Dendritic cell treated with granulocyte-macrophage colony-stimulating factor and Interleukin-4, amounts not matched to agents 40 ng/mL and 50 ng/mL, for 4 days (primary cell): ENCODE measurements around the gene WNT4.

Experiments
- H3K27ac Mint-ChIP-seq: one replicate; pipeline ENCODE4 v1.8.0; 2022; ENCODE audit warnings: mild to moderate bottlenecking, mixed read lengths
- H3K27me3 Mint-ChIP-seq: one replicate; pipeline ENCODE4 v1.8.0; 2022; ENCODE audit warnings: mild to moderate bottlenecking, mixed read lengths
- H3K36me3 Mint-ChIP-seq: one replicate; pipeline ENCODE4 v1.8.0; 2022; ENCODE audit warnings: low read depth, mixed read lengths
- H3K4me1 Mint-ChIP-seq: one replicate; pipeline ENCODE4 v1.8.0; 2022; ENCODE audit warnings: low read depth, mixed read lengths
- H3K4me3 Mint-ChIP-seq: one replicate; pipeline ENCODE4 v1.8.0; 2022; ENCODE audit warnings: mild to moderate bottlenecking, moderate library complexity, mixed read lengths
- H3K9me3 Mint-ChIP-seq: one replicate; pipeline ENCODE4 v1.8.0; 2022; ENCODE audit warnings: mixed read lengths
- intact Hi-C: fragments of 100-400 bp; cut with micrococcal nuclease; formaldehyde crosslinking; loops from one replicate; pipeline ENCODE4 v1.15.0; 2022

Gene WNT4

DNA sequence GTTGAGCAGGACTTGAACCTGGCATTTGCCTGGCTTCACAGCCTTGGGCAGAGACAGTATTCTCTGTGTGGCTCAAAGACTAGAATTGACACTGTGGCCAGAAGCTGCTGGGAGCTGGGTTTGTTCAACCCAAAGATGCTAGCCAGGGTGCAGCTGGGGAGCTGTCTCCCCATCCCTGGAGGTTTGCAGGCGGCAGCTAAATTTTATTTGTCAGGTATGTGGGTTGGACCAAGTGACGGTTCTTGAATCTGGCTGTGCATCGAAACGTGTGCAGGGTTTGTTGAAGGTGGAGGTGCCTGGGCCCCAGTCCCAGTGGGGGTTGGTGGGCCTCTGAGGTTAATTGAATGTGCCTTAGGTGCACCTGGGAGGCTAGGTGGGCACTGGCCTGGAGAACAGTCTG lies 11.8 kb downstream of the WNT4 start:
- no peak overlapping the region for H3K27ac Mint-ChIP-seq
- no peaks in the 10 kb centered on the region for H3K4me1 Mint-ChIP-seq
- intact Hi-C loops, result loop anchor here (2.0 kb wide), 1 partner anchor 286 kb away; no protein-coding TSS in a partner anchor
- H3K4me3 Mint-ChIP-seq, result no peak overlapping the region
- no peaks in the 10 kb centered on the region for H3K36me3 Mint-ChIP-seq
- no peaks in the 10 kb centered on the region for H3K9me3 Mint-ChIP-seq
- peaks cover 17% of the 10 kb centered on the region for H3K27me3 Mint-ChIP-seq

DNA sequence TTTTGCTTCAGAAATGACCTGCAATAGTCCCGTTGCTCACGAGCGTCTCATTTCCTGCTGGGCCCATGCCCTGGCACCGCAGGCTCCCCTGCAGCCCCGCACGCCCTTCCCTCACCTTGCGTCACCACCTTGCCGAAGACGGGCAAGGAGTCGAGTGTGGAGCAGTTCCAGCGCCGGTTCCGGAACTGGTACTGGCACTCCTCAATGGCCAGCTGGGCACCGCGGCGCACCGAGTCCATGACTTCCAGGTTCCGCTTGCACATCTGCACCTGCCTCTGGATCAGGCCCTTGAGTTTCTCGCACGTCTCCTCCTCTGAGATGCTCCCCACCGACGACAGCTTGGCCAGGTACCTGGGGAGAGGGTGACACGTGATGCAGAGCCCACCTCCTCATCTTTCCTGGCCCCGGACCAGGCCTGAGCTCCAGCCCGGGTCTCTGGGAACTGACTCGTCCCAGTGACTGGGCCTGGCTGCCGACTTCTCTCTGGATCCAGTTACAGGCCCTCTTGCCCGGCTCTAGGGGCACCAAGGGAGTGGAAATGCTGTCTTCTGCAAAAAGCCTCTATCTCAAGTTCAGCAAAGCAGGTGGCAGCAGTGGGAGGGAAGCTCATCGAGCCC lies 13.3 kb downstream of the WNT4 start:
- intact Hi-C loops, result loop anchor here (2.0 kb wide), 1 partner anchor 287 kb away; no protein-coding TSS in a partner anchor
- H3K9me3 Mint-ChIP-seq, result no peaks in the 10 kb centered on the region
- H3K4me1 Mint-ChIP-seq, result no peaks in the 10 kb centered on the region
- no peak overlapping the region for H3K4me3 Mint-ChIP-seq
- no peak overlapping the region for H3K27ac Mint-ChIP-seq
- no peaks in the 10 kb centered on the region for H3K36me3 Mint-ChIP-seq
- peaks cover 9% of the 10 kb centered on the region for H3K27me3 Mint-ChIP-seq

DNA sequence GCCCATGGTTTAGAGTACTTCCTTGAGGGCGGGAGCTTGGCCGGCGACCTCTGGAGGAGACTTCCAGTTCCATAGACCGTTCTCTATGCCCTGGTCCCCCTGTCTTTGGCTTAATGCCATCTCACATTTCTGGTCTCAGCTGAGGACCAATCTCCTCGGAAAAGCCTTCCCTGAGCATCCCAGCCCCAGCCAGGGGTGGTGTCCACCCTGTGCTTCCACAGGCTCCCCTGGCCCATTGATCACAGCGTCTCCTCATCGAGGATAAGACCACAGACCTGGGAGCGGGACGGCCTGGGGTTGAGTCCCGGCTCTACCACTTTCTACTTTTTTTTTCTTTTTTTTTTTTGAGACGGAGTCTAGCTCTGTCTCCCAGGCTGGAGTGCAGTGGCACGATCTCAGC lies 14.5 kb downstream of the WNT4 start:
- Mint-ChIP-seq H3K9me3 (no peaks in the 10 kb centered on the region), H3K4me3 (no peak overlapping the region), H3K27me3 (peaks cover 1% of the 10 kb centered on the region), H3K27ac (no peak overlapping the region), H3K4me1 (no peaks in the 10 kb centered on the region), H3K36me3 (no peaks in the 10 kb centered on the region)
- intact Hi-C loops, result no loop called here

DNA sequence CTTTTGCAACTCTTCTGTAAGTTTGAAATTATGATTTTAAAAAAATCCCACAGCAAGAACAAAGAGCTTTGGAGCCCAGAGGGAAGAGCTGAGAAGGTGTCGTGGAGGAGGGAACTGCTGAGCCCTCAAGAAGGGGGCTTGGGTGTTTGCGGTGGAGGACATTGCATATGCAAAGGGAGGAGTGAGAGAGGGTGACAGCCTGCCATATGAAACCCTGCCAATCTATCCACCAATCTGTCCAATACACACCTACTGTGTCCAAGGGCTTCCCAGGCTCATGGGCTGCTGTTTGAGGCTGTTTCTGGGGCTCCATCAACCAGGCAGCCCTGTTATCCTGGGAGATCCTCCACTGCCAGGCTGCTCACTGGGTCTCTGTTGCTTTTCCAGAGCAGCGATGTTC lies 15.2 kb downstream of the WNT4 start:
- Mint-ChIP-seq H3K9me3 (no peaks in the 10 kb centered on the region), H3K4me1 (no peaks in the 10 kb centered on the region), H3K4me3 (no peak overlapping the region), H3K36me3 (no peaks in the 10 kb centered on the region), H3K27ac (no peak overlapping the region), H3K27me3 (peaks cover 1% of the 10 kb centered on the region)
- intact Hi-C loops, result no loop called here

DNA sequence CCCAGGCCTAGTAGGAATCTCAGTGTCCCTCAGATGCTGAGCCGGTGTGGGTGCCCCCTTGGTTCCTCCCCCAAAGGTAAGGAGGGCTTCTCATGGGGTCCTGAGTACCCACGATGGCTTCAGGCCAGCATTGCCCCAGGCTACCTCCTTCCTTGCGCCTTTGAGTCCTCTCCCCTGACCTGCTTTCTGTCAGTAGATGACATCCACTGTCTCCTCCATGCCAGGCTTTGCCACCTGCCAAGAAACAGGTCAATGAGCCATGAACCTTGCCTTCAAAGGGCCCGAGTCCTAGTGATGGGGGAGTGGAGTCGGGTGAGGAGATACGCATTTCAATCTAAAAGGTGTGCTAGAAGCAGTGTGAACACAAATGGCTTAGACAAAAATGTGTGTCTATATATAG lies 15.6 kb downstream of the WNT4 start:
- Mint-ChIP-seq H3K27ac (no peak overlapping the region), H3K27me3 (peaks cover 1% of the 10 kb centered on the region), H3K9me3 (no peaks in the 10 kb centered on the region), H3K4me3 (no peak overlapping the region), H3K36me3 (no peaks in the 10 kb centered on the region), H3K4me1 (no peaks in the 10 kb centered on the region)
- intact Hi-C loops, result no loop called here

DNA sequence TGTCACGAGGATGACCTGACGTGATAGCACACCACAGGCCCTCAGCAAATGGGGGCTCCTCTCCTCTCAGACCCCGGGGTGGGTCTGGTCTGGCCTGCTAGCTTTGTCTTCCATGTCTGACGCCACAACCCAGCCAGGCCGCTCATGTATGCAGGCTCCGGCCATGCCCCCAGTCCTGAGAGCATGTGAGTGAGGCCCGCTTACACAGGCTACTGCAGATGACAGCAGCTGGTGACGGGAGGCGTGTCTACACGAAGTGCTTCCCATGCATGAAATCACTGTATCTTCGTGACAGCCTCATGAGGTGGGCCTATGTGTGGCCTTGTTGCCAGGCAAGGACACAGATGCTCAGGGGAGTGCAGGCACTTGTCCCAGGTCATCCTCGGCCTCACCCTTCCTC lies 16.4 kb downstream of the WNT4 start:
- intact Hi-C loops, result no loop called here
- peaks cover 2% of the 10 kb centered on the region for H3K36me3 Mint-ChIP-seq
- H3K9me3 Mint-ChIP-seq, result no peaks in the 10 kb centered on the region
- H3K27me3 Mint-ChIP-seq, result peaks cover 1% of the 10 kb centered on the region
- no peaks in the 10 kb centered on the region for H3K4me1 Mint-ChIP-seq
- no peak overlapping the region for H3K27ac Mint-ChIP-seq
- H3K4me3 Mint-ChIP-seq, result no peak overlapping the region

DNA sequence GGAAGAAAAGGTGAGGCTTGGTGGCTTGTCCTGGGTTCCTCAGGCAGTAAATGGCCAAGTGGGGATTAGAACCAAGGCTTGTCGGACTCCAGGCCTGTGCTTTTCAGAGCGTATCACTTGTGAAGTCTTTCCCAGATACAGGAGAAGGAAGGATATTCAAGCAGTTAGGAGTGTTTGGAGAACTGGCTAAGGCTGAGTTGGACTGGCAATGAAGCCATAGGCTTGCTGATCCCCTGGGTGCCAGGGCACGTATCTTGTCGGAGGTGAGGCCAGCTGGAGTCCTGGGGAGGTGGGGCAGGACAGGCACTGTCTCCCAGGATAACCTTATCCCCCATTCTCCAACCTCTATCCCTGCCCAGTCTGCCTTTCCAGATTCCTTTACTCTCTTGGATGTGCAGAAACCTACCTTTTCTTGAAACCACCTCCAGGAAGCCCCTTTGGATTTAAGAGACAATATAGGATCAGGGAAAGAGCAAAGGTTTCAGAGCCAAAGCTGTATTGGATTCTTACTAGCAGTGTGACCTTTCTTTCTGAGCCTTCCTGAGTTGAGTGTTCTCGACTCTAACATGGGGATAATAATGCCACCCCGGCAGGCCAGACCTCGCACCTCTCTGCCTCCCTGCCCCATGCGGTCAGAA lies 18.2 kb downstream of the WNT4 start:
- Mint-ChIP-seq H3K9me3 (no peaks in the 10 kb centered on the region), H3K4me3 (no peak overlapping the region), H3K27me3 (peaks cover 1% of the 10 kb centered on the region), H3K4me1 (no peaks in the 10 kb centered on the region), H3K27ac (no peak overlapping the region), H3K36me3 (peaks cover 20% of the 10 kb centered on the region)
- intact Hi-C loops, result no loop called here

DNA sequence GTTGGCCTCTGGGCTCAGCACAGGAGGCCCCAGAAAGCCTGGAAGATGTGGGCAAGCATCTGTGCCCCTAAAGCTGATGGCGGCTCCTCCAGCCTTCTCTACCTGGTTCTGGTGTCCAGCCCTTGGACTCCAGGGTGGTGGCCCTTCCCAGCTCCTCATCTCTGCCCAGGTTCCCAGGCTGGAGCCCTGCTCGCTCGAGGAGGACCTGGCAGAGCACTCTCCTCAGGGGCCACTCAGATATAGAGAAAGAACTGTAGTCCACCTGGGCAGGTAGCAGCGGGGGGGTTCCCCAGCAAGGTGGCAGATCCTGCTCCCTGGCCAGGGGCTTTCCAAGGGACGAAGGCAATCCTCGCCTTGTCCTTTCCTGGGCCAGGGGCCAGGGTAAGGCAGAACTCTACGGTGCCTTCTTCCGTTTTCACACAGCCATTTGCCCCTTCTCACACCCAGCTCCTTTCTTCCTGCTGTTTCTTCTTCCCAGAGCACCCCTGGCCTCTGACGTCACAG lies 18.9 kb downstream of the WNT4 start:
- Mint-ChIP-seq H3K4me1 (no peaks in the 10 kb centered on the region), H3K36me3 (peaks cover 28% of the 10 kb centered on the region), H3K4me3 (no peak overlapping the region), H3K9me3 (no peaks in the 10 kb centered on the region), H3K27me3 (peaks cover 1% of the 10 kb centered on the region), H3K27ac (no peak overlapping the region)
- intact Hi-C loops, result no loop called here

DNA sequence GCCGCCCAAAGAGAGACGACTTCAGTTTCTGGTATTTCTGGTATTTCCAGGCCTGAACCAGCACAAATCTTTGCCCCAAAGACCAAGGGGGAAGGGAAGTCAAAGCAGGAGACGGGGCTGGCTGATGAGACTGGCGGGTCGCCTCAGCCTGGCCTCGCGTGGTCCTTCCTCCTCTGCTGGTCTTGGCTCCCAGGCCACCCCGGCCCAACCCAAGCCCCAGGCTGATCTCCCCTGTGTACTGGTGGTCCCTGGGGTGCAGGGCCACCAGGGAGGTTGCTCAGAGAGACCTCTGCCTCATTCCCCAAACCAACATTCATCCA lies 19.9 kb downstream of the WNT4 start:
- no peak overlapping the region for H3K27ac Mint-ChIP-seq
- intact Hi-C loops, result no loop called here
- peaks cover 37% of the 10 kb centered on the region for H3K36me3 Mint-ChIP-seq
- H3K4me1 Mint-ChIP-seq, result no peaks in the 10 kb centered on the region
- H3K27me3 Mint-ChIP-seq, result peaks cover under 1% of the 10 kb centered on the region
- H3K9me3 Mint-ChIP-seq, result no peaks in the 10 kb centered on the region
- no peak overlapping the region for H3K4me3 Mint-ChIP-seq

DNA sequence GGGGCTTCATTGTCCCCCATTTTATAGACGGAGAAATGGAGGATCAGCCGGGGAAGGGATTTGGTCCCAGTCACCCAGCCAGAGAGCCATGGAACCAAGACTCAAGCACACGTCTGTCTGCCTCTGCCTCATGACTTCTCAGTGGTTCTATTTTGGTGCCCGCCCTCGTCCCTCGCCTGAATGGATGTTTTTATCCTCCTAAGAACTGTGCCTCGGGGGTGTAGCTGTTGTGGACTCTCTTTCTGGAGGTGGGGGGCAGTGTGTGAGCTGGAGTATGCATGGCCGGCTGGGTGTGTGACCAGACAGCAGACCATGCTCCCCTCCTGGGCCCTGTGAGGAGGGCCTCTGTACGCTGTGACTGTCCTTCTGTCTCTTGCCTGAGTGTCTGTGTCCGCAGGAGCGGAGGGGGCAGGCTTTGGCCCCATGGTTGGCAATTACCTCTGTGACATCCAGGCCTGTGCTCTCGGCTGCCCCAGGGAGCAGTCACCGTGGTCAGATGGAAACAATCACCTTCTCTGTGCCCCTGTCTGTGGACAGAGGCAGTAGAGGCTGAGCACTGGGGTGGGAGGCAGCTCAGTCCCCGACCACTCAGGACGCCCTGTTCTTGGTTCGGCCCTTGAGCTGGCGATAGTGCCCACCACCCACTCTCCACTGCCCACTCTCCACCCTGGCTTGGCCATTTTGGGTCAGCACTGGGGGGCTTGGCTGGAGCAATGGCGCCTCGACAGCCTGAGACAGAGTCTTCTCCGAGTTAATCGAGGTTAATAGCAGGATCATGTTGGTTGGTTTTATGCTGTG lies 20.4 kb downstream of the WNT4 start:
- Mint-ChIP-seq H3K4me1 (no peaks in the 10 kb centered on the region), H3K27me3 (no peaks in the 10 kb centered on the region), H3K4me3 (no peak overlapping the region), H3K9me3 (no peaks in the 10 kb centered on the region), H3K36me3 (peaks cover 43% of the 10 kb centered on the region), H3K27ac (no peak overlapping the region)
- intact Hi-C loops, result no loop called here

DNA sequence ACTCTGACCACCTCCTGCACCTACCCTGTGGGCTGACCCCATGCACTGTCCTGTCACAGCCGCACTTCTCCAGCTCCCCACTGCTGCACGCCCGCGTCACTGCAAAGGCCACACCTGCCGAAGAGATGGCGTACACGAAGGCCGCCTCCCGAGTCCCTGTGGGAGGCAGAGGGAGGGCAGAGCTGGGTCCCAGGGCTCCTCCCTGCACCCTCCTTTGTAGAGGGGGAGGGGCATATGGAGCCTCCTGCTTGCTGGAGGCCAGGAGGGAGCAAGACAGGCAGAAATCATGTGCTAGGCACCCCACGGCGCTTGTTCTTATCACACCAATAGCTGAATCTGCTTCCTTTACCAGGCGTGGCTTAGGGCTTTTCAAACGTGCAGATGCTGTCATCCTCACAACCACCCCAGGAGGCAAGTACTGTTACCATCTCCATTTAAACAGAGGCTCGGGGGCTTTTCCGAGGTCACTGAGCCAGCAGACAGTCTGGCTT lies 21.4 kb downstream of the WNT4 start:
- no peaks in the 10 kb centered on the region for H3K27me3 Mint-ChIP-seq
- peaks cover 53% of the 10 kb centered on the region for H3K36me3 Mint-ChIP-seq
- H3K27ac Mint-ChIP-seq, result no peak overlapping the region
- no peaks in the 10 kb centered on the region for H3K9me3 Mint-ChIP-seq
- H3K4me1 Mint-ChIP-seq, result peaks cover 2% of the 10 kb centered on the region
- intact Hi-C loops, result no loop called here
- no peak overlapping the region for H3K4me3 Mint-ChIP-seq

DNA sequence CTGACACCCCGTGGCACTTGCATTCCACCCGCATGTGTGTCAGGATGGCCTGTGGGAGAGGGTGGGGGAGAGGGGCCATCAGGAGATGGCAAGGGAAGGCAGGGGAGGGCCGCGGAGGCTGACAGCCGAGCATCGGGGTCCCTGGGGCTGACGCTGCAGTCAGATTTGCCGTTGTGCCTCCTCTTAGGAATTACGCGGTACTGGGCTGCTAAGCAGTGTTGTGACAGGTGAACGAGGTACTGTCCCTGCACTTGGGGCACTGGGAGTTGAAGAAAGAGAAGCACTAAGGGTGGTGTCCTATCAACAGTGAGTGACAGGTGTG lies 22.5 kb downstream of the WNT4 start:
- Mint-ChIP-seq H3K27me3 (no peaks in the 10 kb centered on the region), H3K27ac (no peak overlapping the region), H3K9me3 (no peaks in the 10 kb centered on the region), H3K4me1 (peaks cover 7% of the 10 kb centered on the region), H3K36me3 (peaks cover 61% of the 10 kb centered on the region), H3K4me3 (no peak overlapping the region)
- intact Hi-C loops, result no loop called here

DNA sequence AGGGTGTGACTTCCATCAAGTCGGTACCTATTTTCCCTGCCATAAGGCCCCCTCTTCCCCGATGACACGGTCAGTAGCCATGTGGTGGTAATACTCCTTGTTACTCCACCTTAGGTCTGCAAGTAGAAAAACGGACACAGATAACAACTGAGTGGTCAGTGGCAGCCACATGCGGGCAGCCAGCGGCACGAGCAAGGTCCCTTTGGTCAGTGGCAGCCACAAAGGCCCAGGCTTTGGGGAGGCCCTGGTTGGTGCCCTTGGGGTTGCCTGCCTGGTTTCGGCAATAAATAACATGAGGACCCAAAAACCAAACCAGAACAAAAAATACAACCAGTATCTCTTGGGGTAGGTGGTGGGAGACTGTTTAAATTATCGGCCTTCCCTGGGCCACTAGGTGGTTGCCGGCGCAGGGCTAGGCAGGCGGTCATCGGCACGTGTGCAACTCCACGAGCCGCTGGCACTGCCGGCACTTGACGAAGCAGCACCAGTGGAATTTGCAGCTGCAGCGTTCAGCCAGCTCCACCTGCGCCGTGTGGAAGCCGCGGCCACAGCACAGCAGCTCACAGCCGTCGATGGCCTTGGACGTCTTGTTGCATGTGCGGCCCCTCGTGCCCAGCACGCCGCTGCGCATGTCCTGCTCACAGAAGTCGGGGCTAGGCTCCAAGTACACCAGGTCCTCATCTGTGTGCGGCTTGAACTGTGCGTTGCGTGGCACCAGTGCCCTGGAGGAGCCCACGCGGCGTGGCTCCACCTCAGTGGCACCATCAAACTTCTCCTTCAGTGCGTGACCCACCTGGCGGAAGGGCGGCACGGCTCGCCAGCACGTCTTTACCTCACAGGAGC lies 23.1 kb downstream of the WNT4 start:
- peaks cover 67% of the 10 kb centered on the region for H3K36me3 Mint-ChIP-seq
- intact Hi-C loops, result no loop called here
- no peaks in the 10 kb centered on the region for H3K9me3 Mint-ChIP-seq
- H3K27ac Mint-ChIP-seq, result no peak overlapping the region
- peaks cover 12% of the 10 kb centered on the region for H3K4me1 Mint-ChIP-seq
- H3K4me3 Mint-ChIP-seq, result no peak overlapping the region
- no peaks in the 10 kb centered on the region for H3K27me3 Mint-ChIP-seq
